ENCODE measurements around the gene ANK3. TPM values are rescaled to one million over a fixed set of nuclear protein-coding genes. Genes with fewer than 3 reads are reported as not detected.

The ANK3 gene
- total and polyA plus RNA-seq, 8 donors: 3.3 to 28.5 (median 17.3) TPM

DNA sequence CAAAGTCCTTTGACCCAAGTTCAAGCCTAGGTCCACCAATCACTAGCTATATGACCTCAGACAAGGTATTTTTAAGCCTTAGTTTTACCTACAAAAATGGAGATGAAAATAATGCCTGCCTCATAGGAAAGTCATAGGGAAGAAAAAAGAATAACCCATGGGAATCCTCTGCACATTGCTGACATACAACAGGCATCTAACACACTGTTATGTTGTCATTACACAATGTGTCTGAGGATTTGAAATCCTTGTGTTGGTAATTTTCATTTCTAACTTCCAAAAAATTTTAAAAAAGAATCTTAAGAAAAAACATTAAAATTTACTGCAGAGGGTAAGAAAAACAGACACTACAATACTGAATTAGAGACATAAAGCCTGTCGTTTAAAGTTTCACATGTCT lies 5.7 kb downstream of the ANK3 start:
- Histone ChIP-seq H3K9me3 (no peaks in the 10 kb centered on the region), H3K27ac (no peak overlapping the region), H3K4me3 (no peak overlapping the region), H3K4me1 (no peaks in the 10 kb centered on the region), H3K27me3 (no peaks in the 10 kb centered on the region), H3K36me3 (no peaks in the 10 kb centered on the region)
- no peak for TF ChIP-seq CTCF (IDR thresholded peaks at IDR 0.05)
- ATAC-seq (no peak), FAIRE-seq (no peak), DNase-seq (no peak)
- intact Hi-C loops (cut with DNase I): no loop called here
- 87% methylated on average over 1 of the region's 1 CpG for WGBS, 2 donors

DNA sequence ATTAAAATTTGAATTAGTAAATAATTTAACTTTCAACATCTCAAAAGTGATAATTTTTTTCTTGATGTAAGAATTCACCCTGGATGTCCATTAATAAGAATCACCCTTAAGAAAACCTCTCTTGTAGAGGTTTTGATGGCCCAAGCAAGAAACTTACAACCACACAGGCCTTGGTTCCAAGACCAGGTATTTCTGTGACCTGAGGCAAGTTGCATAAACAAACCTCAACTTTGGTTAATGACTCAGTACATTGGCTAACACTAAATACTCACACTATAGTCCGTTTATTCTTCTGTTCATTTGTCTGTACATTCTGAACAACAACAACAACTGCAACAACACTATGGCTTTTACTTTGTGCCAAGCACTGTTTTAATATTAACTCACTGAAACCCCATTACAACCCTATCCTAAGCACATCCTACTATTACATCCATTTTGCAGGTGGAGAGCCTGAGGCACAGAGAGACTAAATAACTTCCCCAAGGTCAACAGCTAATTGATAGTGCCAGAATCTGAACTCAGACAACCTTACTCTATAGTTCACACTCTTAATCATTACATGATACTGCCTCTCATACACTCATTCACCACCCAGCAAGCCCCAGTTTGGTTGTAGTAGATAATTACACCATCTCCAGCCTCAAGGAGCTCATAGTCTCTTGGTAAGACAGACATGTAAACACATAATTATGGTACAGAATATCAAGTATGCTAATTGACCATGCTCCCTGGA lies 6.6 kb downstream of the ANK3 start:
- no peaks in the 10 kb centered on the region for H3K36me3 ChIP-seq
- FAIRE-seq: no peak
- 92 to 95% methylated on average over 1 of the region's 1 CpG for WGBS, 2 donors

GRCh38 chr10:60380781-60381180 lies 8.9 kb downstream of the ANK3 start:
- TF ChIP-seq CTCF (IDR thresholded peaks at IDR 0.05): no peak
- DNase-seq (no peak), ATAC-seq (no peak), FAIRE-seq (no peak)
- Histone ChIP-seq H3K4me1 (no peaks in the 10 kb centered on the region), H3K36me3 (no peaks in the 10 kb centered on the region), H3K4me3 (no peak overlapping the region), H3K9me3 (no peaks in the 10 kb centered on the region), H3K27ac (no peak overlapping the region), H3K27me3 (no peaks in the 10 kb centered on the region)
- 91 to 94% methylated on average over 5 of the region's 5 CpGs for WGBS, 2 donors
- intact Hi-C loops (cut with DNase I): no loop called here

More for the DNA sequence above, 6.6 kb downstream of the ANK3 start:
- ATAC-seq (no peak), DNase-seq (no peak)
- intact Hi-C loops (cut with DNase I): no loop called here
- Histone ChIP-seq H3K9me3 (no peaks in the 10 kb centered on the region), H3K4me1 (no peaks in the 10 kb centered on the region), H3K27ac (no peak overlapping the region), H3K4me3 (no peak overlapping the region), H3K27me3 (no peaks in the 10 kb centered on the region)
- no peak for TF ChIP-seq CTCF (IDR thresholded peaks at IDR 0.05)

DNA sequence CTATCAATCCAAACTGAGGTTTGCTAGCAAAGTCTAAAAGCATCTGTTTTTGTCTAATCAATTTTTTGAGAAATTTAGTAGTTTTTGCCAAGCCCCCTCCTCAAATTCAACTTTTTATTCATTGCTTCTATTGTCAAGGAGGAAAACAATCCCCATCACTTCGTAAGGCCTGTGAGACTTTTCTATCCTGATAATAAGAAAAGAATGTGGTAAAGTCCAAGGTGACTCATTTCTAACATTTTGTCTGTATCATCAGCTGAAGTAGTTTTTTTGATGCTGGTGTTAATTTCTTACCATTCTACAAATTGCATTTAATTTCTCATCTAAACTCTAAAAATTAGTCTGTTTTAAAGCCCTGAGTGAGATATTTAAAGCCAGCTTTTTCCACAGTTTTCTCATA lies 11.7 kb downstream of the ANK3 start:
- WGBS, 2 donors: 83 to 91% methylated on average over 1 of the region's 1 CpG
- TF ChIP-seq CTCF (IDR thresholded peaks at IDR 0.05): no peak
- DNase-seq: no peak
- no peak for ATAC-seq
- H3K36me3 ChIP-seq: no peaks in the 10 kb centered on the region
- H3K9me3 ChIP-seq: no peaks in the 10 kb centered on the region
- H3K4me1 ChIP-seq: no peaks in the 10 kb centered on the region
- H3K27me3 ChIP-seq: no peaks in the 10 kb centered on the region
- intact Hi-C loops (cut with DNase I): no loop called here
- no peak for FAIRE-seq
- H3K27ac ChIP-seq: no peak overlapping the region
- H3K4me3 ChIP-seq: no peak overlapping the region

DNA sequence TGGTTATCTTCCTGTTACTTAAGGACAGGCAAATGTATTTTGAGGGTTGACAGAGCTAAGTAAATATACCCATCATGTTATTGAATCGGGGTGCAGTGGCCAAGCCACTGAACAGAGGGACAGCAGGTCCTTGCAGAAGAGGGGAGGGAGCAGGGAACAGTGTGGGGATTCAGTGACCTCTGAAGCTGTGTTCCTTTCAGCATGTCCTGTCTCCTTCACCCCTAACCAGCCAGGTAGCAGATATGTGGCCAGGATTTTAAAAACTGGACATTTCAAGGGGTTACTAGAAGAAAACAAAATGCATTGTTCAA lies 12.7 kb downstream of the ANK3 start:
- 19 to 20% methylated on average over 1 of the region's 1 CpG for WGBS, 2 donors
- intact Hi-C loops (cut with DNase I): no loop called here
- DNase-seq (no peak), ATAC-seq (no peak), FAIRE-seq (no peak)
- no peaks in the 10 kb centered on the region for H3K27me3 ChIP-seq
- H3K27ac ChIP-seq: no peak overlapping the region
- TF ChIP-seq CTCF (IDR thresholded peaks at IDR 0.05): no peak
- H3K4me3 ChIP-seq: no peak overlapping the region
- no peaks in the 10 kb centered on the region for H3K36me3 ChIP-seq
- no peaks in the 10 kb centered on the region for H3K4me1 ChIP-seq
- no peaks in the 10 kb centered on the region for H3K9me3 ChIP-seq

Data from pancreas (tissue), 10 donors.